Thoracic aorta (tissue), 2 donors: ENCODE measurements around the gene ZNF217. TPM values are rescaled to one million over a fixed set of nuclear protein-coding genes. Genes with fewer than 3 reads are reported as not detected.
"Not testable (repeated sequence)": the region's sequence is repeated elsewhere in the genome, so short reads cannot be mapped to it uniquely, and the experiment has no call there.

Source experiments
- ATAC-seq: fragments of 150-250 bp; one replicate; pipeline ENCODE4 v1.8.0; 2017; ENCODE audit warnings: low read depth; ENCODE audit not compliant: insufficient number of reproducible peaks, low FRiP score
- DNase-seq: peaks from one replicate; pipeline ENCODE4 v3.0.0-alpha.2; 2020; ENCODE audit warnings: low spot score
- H3K27ac ChIP-seq, 2 donors: fragments of 200-600 bp; sonication (generic); 1 replicate in 1 of 2; 2 replicates in 1 of 2; pipeline ENCODE4 v1.5.1; 2016; ENCODE audit warnings: mild to moderate bottlenecking in 2 of 2, moderate library complexity in 2 of 2
- H3K27me3 ChIP-seq: fragments of 200-600 bp; sonication (generic); replicated peaks from 2 replicates; pipeline ENCODE4 v1.6.0; 2016; ENCODE audit warnings: mild to moderate bottlenecking; ENCODE audit not compliant: insufficient read depth
- H3K36me3 ChIP-seq: fragments of 200-600 bp; sonication (generic); one replicate; pipeline ENCODE4 v1.5.1; 2016
- H3K4me1 ChIP-seq, 2 donors: fragments of 200-600 bp; sonication (generic); 1 replicate in 1 of 2; 2 replicates in 1 of 2; pipeline versions ENCODE4 v1.5.1 to v1.6.0; 2016; ENCODE audit warnings: low read depth in 2 of 2, mild to moderate bottlenecking in 1 of 2; ENCODE audit not compliant: control insufficient read depth in 1 of 2
- H3K4me3 ChIP-seq: fragments of 200-600 bp; sonication (generic); 2 replicates; pipeline ENCODE4 v1.5.1; 2016; ENCODE audit warnings: mild to moderate bottlenecking
- H3K9me3 ChIP-seq: fragments of 200-600 bp; sonication (generic); 2 replicates; pipeline ENCODE4 v1.5.1; 2016
- CTCF ChIP-seq: fragments of 200-600 bp; sonication (generic); IDR thresholded peaks from one replicate; pipeline ENCODE4 v1.5.1; 2019; ENCODE audit warnings: antibody characterized with exemption
- total RNA-seq, 2 donors: library from RNA; depleted of rRNA; stranded (reverse); fragments of >200 nt; gene quantifications; one replicate each; pipeline versions ENCODE4 v1.1.0 to v1.2.3, GENCODE V29; 2016

Gene ZNF217
- total RNA-seq, 2 donors from 2014 or later: 12.5 to 21.4 TPM

GRCh38 chr20:53636540-53637097, 43.0 kb upstream of the ZNF217 start:
- H3K27ac ChIP-seq: no peak overlapping the region
- no peak overlapping the region for H3K4me3 ChIP-seq
- H3K9me3 ChIP-seq: no peaks in the 10 kb centered on the region
- no peak for TF ChIP-seq CTCF
- no peak for ATAC-seq
- no peak for DNase-seq
- H3K4me1 ChIP-seq: no peaks in the 10 kb centered on the region
- no peaks in the 10 kb centered on the region for H3K36me3 ChIP-seq
- no peaks in the 10 kb centered on the region for H3K27me3 ChIP-seq

DNA sequence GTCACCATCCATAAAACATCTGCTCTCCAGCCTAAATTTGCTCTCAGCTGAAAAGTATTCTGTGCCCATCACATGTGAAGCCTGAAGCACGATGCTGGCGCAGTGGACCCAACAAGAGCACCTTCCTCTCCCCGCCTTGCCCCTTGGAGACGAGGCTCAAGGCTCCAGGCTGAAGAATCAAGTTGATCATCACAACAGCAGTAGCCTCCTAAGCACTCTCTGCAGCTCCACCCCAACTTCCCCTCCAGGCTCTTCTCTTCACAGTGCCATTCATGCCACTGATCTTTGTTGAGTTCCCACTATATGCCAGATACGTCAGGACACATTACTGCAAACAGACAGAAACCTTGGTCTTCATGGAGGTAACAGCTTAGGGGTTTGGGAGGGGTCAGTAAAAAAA, 41.6 kb upstream of the ZNF217 start:
- Histone ChIP-seq H3K27ac (no peak overlapping the region), H3K9me3 (no peaks in the 10 kb centered on the region), H3K4me1 (no peaks in the 10 kb centered on the region), H3K27me3 (no peaks in the 10 kb centered on the region), H3K4me3 (no peak overlapping the region), H3K36me3 (no peaks in the 10 kb centered on the region)
- ATAC-seq: no peak
- no peak for DNase-seq
- TF ChIP-seq CTCF: no peak

- no peak for TF ChIP-seq CTCF
- DNase-seq (no peak), ATAC-seq (no peak)
- H3K4me3 ChIP-seq: no peak overlapping the region
- H3K27me3 ChIP-seq: no peaks in the 10 kb centered on the region
- H3K27ac ChIP-seq: no peak overlapping the region
- H3K4me1 ChIP-seq: no peaks in the 10 kb centered on the region
- H3K9me3 ChIP-seq: no peaks in the 10 kb centered on the region
- no peaks in the 10 kb centered on the region for H3K36me3 ChIP-seq
Observed at GRCh38 chr20:53631909-53632662, 38.4 kb upstream of the ZNF217 start.

DNA sequence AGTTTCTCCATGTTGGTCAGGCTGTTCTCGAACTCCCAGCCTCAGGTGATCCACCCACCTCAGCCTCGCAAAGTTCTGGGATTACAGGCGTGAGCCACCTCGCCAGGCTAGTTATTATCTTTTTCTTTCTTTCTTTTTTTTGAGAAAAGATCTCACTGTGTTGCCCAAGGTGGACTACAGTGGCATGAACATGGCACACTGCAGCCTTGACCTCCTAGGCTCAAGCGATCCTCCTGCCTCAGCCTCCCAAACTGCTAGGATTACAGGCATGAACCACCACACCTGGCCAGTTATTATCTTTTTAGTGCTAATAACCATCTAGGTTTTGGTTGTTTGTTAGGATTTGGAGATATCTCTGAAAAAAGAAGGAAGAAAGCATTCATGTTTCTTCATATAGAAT, 35.8 kb upstream of the ZNF217 start:
- TF ChIP-seq CTCF: no peak
- ATAC-seq (no peak), DNase-seq (no peak)
- no peaks in the 10 kb centered on the region for H3K9me3 ChIP-seq
- H3K27me3 ChIP-seq: no peaks in the 10 kb centered on the region
- H3K27ac ChIP-seq: no peak overlapping the region
- H3K4me3 ChIP-seq: no peak overlapping the region
- H3K4me1 ChIP-seq: peaks cover under 1% of the 10 kb centered on the region in 2 donors
- no peaks in the 10 kb centered on the region for H3K36me3 ChIP-seq

GRCh38 chr20:53628758-53629157, 35.1 kb upstream of the ZNF217 start:
- H3K27ac ChIP-seq, H3K27me3 ChIP-seq, ATAC-seq, H3K36me3 ChIP-seq, H3K9me3 ChIP-seq, H3K4me3 ChIP-seq, H3K4me1 ChIP-seq, DNase-seq: not testable (repeated sequence)

DNA sequence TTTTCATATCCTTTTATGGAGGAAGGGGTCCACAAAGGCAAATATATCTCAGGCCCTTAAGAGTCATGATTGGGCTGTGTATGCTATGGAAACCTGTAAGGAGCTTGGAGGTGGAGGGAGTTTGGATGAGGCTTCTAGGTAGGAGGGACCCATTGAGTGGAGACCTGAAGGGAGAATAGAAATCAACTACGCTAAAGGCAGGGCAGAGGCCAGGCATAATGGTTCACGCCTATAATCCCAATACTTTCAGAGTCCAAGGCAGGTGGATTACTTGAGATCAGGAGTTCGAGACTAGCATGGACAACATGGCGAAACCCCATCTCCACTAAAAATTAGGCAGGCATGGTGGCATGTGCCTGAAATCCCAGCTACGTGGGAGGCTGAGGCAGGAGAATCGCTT, 34.4 kb upstream of the ZNF217 start:
- no peak for TF ChIP-seq CTCF
- no peak overlapping the region for H3K27ac ChIP-seq
- peaks cover 7 to 13% of the 10 kb centered on the region in 2 donors for H3K4me1 ChIP-seq
- no peaks in the 10 kb centered on the region for H3K36me3 ChIP-seq
- no peak overlapping the region for H3K4me3 ChIP-seq
- no peaks in the 10 kb centered on the region for H3K9me3 ChIP-seq
- H3K27me3 ChIP-seq: no peaks in the 10 kb centered on the region
- no peak for DNase-seq
- no peak for ATAC-seq

GRCh38 chr20:53627001-53627400, 33.4 kb upstream of the ZNF217 start:
- not testable (repeated sequence) for H3K27me3 ChIP-seq, H3K9me3 ChIP-seq, DNase-seq, H3K36me3 ChIP-seq, ATAC-seq, H3K4me3 ChIP-seq, H3K27ac ChIP-seq
- H3K4me1 ChIP-seq: peaks cover 17 to 24% of the 10 kb centered on the region in 2 donors
